SK-N-SH (cell line): Measurements from ENCODE around the gene FBXO45.

ENCODE experiments used
- JUND ChIP-seq: IDR thresholded peaks from 2 replicates; pipeline ENCODE4 v1.4.0; 2012
- RCOR1 ChIP-seq: fragments of 150-350 bp; IDR thresholded peaks from 2 replicates; pipeline ENCODE4 v1.6.1; 2017; ENCODE audit warnings: antibody characterized with exemption, low read length
- TF ChIP-seq, protein P1 (sequence below): fragments of 200-600 bp; sonication (generic); IDR thresholded peaks from 2 replicates; pipeline ENCODE4 v1.6.1; 2017; ENCODE audit warnings: antibody characterized with exemption, mild to moderate bottlenecking, moderate library complexity

DNA sequence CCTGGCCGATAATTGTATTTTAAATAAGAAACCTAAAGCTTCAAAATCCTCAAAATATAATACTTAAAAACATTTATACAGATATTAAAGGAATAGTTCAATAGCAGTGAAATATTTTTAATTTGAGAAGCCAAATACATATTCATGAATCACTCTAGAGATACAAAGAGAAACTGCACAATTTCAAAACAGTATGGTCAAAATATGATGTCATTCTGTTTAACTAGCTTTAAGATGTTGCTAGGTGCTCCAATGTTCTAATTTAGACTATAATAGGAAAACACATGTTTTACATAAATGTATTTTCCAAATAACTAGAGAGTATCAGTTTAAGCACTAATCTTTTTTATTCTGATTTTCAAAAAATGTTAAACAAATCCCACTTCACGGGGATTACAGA is 60.8 kb downstream of the FBXO45 start:
- TF ChIP-seq RCOR1 (no peak), JUND (no peak)
- TF ChIP-seq, protein P1, sequence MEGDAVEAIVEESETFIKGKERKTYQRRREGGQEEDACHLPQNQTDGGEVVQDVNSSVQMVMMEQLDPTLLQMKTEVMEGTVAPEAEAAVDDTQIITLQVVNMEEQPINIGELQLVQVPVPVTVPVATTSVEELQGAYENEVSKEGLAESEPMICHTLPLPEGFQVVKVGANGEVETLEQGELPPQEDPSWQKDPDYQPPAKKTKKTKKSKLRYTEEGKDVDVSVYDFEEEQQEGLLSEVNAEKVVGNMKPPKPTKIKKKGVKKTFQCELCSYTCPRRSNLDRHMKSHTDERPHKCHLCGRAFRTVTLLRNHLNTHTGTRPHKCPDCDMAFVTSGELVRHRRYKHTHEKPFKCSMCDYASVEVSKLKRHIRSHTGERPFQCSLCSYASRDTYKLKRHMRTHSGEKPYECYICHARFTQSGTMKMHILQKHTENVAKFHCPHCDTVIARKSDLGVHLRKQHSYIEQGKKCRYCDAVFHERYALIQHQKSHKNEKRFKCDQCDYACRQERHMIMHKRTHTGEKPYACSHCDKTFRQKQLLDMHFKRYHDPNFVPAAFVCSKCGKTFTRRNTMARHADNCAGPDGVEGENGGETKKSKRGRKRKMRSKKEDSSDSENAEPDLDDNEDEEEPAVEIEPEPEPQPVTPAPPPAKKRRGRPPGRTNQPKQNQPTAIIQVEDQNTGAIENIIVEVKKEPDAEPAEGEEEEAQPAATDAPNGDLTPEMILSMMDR, result no peak
